Occipital lobe (tissue), 2 donors: ENCODE data around the gene CCNK. TPM values are rescaled to one million over a fixed set of nuclear protein-coding genes. Genes with fewer than 3 reads are reported as not detected.
A peak's percentile ranks its signal among the peaks of the same experiment; 100 is the strongest.

ENCODE experiments used
- DNase-seq: peaks from one replicate; lab custom pipeline; 2025; lab: John Stamatoyannopoulos, UW
- total RNA-seq: library from RNA; depleted of rRNA; stranded (reverse); fragments of >200 nt; gene quantifications from one replicate; pipeline ENCODE4 v1.2.3, GENCODE V29; 2014

The CCNK gene
- total RNA-seq: 22.6 TPM

- DNase-seq: peak; percentile 100
Measured at GRCh38 chr14:99480917-99481744, at the start of gene CCNK. TSS of gene CCNK (plus strand) at chr14:99481409. CDS start at chr14:99492678, 11,269 bp downstream.

GRCh38 chr14:99431986-99432385, 49.2 kb upstream of the CCNK start:
- no peak for DNase-seq

GRCh38 chr14:99432485-99432884, 48.7 kb upstream of the CCNK start:
- no peak for DNase-seq

GRCh38 chr14:99435327-99435726, 45.9 kb upstream of the CCNK start:
- DNase-seq: no peak

GRCh38 chr14:99436247-99437180, 44.7 kb upstream of the CCNK start:
- no peak for DNase-seq

- no peak for DNase-seq
Measured at GRCh38 chr14:99437706-99438105, 43.5 kb upstream of the CCNK start.

GRCh38 chr14:99440278-99440677, 40.9 kb upstream of the CCNK start:
- DNase-seq: no peak

GRCh38 chr14:99441157-99441870, 39.9 kb upstream of the CCNK start:
- no peak for DNase-seq

- no peak for DNase-seq
Measured at GRCh38 chr14:99441918-99442317, 39.3 kb upstream of the CCNK start.

GRCh38 chr14:99445931-99446330, 35.3 kb upstream of the CCNK start:
- no peak for DNase-seq

GRCh38 chr14:99447739-99448138, 33.5 kb upstream of the CCNK start:
- no peak for DNase-seq

- DNase-seq: peak; percentile 51
Measured at GRCh38 chr14:99450266-99450665, 30.9 kb upstream of the CCNK start.

- DNase-seq: no peak
Measured at GRCh38 chr14:99451234-99451633, 30.0 kb upstream of the CCNK start.

- no peak for DNase-seq
Measured at GRCh38 chr14:99452968-99453367, 28.2 kb upstream of the CCNK start.

GRCh38 chr14:99454246-99454645, 27.0 kb upstream of the CCNK start:
- DNase-seq: no peak

GRCh38 chr14:99459481-99460100, 21.6 kb upstream of the CCNK start:
- no peak for DNase-seq

GRCh38 chr14:99460793-99461192, 20.4 kb upstream of the CCNK start:
- DNase-seq: no peak

- DNase-seq: no peak
Measured at GRCh38 chr14:99461411-99462085, 19.7 kb upstream of the CCNK start.

- DNase-seq: no peak
Measured at GRCh38 chr14:99462210-99462609, 19.0 kb upstream of the CCNK start.

- no peak for DNase-seq
Measured at GRCh38 chr14:99463974-99464373, 17.2 kb upstream of the CCNK start.

- no peak for DNase-seq
Measured at GRCh38 chr14:99465288-99465687, 15.9 kb upstream of the CCNK start.
